GM21447 (cell line): Measurements from ENCODE around the gene SFSWAP.
"Not testable (repeated sequence)": the region's sequence is repeated elsewhere in the genome, so short reads cannot be mapped to it uniquely, and the experiment has no call there.

Experiments used
- ATAC-seq: cut with Tn5 transposase; IDR thresholded peaks from one replicate; pipeline ENCODE4 v1.9.1; 2021; ENCODE audit not compliant: unreplicated experiment

The SFSWAP gene

DNA sequence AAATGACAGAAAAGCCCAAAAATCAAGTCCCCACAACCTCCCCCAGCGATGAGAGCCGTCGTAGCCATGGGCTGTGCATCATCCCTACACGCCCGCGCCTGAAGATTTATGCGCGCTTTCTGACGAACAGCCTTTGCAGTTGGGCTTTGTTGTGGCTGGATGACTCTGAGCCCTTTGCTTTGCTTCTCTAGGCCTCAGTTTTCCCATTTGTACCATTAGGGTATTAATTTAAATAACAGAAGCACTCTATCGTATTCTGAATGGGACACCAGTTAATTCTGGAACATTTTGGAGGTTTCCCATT, 24.2 kb downstream of the SFSWAP start:
- no peak for ATAC-seq

- no peak for ATAC-seq
These were observed 24.9 kb downstream of the SFSWAP start for GRCh38 chr12:131735476-131736445.

- no peak for ATAC-seq
These were observed 25.7 kb downstream of the SFSWAP start for GRCh38 chr12:131736446-131737149.

DNA sequence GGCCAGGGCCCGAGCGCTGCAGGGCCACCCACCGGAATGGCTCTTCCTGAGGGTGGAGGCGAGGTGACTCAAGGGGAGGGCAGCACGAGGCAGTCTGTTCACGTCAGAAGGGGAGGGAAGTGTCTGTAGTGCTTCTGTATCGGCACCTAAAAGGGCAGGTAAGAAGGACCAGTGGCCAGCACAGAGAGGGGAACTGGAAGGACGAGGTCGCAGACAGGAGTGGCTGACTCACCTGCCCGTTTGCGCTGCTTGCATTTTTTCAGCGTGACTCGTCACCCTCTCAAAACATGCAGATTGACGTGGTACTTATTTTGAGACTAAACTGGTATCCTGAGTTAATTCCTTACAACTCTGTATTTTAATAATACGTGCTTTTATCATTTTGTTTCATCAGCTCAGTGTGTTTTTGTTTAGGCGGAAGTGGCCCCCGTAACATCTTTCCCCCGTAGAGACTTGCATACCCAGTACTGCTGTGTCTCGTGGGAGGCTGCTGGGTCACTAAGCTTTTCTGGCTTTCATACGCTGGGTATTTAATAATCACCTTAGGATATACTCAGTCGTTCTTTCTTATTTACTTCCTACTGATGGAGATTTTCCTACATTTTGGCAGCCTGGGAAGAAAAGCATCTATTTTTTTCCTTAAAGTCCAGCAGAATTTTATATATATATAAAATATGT, 26.4 kb downstream of the SFSWAP start:
- no peak for ATAC-seq

- no peak for ATAC-seq
These were observed 27.3 kb downstream of the SFSWAP start for GRCh38 chr12:131738196-131738595.

- no peak for ATAC-seq
These were observed 29.7 kb downstream of the SFSWAP start for GRCh38 chr12:131740626-131741025.

GRCh38 chr12:131742761-131743160, 31.9 kb downstream of the SFSWAP start:
- not testable (repeated sequence) for ATAC-seq

GRCh38 chr12:131743410-131743809, 32.5 kb downstream of the SFSWAP start:
- not testable (repeated sequence) for ATAC-seq

DNA sequence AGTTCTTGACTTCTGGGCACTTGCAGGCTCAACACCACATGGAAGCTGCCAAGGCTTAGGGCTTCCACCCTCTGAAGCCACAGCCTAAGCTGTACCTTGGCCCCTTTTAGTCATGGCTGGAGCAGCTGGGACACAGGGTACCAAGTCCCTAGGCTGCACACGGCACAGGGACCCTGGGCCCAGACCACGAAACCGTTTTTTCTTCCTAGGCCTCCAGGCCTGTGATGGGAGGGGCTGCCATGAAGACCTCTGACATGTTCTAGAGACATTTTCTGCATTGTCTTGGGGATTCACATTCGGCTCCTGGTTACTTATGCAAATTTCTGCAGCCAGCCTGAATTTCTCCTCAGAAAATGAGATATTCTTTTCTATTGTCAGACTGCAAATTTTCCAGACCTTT, 33.0 kb downstream of the SFSWAP start:
- ATAC-seq: not testable (repeated sequence)

DNA sequence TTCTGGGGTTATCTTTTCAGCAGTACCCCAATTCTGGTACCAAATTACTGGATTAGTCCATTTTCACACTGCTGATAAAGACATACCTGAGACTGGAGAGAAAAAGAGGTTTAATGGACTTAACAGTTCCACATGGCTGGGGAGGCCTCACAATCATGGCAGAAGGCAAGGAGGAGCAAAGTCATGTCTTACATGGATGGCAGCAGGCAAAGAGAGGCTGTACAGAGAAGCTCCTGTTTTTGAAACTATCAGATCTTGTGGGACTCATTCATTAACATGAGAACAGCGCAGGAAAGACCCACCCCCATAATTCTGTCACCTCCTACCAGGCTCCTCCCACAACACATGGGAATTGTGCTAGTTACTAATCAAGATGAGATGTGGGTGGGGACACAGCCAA, 33.8 kb downstream of the SFSWAP start:
- ATAC-seq: not testable (repeated sequence)

- no peak for ATAC-seq
These were observed 34.8 kb downstream of the SFSWAP start for GRCh38 chr12:131745706-131746105.

DNA sequence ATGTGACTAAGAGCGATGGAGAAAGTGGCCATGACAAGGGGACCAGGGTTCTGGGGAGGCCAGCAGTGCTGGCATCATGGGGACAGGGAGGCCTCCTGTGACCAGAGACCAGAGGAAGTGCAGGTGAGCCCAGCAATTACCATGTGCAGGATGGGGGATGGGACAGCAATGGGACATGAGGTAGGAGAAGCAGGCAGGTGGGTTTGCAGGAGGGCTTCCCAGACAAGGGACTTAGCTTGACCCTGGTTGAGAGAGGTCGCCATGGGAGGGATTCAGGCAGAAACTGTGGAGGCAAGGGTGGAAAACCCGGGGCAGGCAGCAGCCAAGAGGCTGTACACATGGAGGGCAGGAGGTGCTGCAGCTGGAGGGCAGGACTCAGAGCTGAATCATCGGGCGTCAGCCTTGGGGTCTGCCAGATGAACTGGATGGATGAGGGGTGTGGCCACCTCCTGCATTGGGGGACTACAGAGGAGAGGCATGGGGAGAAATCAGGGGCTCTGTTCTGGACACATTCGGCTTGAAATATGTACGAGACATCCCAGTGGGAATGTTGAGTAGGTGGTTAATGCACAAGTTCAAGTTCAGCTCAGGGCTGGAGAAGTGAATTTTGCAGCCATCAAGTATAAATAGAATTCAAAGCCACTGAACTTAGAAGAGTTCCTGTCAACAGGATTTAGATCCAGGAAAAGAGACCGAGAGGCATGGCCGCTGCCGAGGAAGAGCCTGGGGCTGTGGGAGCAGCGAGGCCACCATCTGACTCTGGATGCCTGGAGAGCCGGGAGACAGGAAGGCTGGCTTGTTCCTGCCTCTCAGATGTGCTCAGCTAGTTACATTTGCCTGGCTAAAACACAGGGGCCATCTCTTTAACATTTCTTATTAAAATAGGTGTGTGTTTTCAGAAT, 36.6 kb downstream of the SFSWAP start:
- no peak for ATAC-seq

DNA sequence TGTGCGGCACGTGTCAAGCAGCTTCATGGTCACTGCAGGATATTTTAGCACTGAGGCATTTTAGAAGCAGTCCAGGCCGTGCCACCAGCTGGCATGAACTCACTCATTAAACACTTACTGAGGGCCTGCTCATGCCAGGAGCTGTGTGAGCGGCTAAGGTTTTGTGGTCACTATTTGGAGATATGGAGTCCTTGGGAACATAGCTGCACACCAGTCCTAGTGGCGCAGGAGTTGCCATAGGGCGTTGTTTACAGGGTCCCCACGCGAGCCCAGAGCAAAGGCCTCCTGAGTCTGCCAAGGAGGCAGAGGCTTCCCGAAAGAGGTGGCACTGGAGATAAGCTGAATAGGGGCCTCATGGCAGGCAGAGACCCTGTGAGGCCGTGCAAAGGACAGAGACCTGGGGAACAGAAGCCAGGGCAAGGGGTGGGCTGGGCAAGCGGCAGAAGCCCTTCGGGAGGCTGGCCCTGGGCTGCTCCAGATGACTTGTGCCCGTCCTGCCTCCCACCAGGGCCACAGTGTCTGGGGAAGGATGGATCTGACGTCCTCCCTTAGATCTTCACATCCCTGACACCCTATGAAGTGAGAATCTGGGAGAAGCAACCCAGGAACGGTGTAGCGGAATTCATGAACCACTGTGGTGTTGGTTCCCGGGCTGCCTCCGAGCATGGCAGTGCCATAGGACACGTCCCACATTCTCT, 38.9 kb downstream of the SFSWAP start:
- ATAC-seq: no peak

- ATAC-seq: no peak
These were observed 40.4 kb downstream of the SFSWAP start for GRCh38 chr12:131751335-131751734.

- no peak for ATAC-seq
These were observed 41.6 kb downstream of the SFSWAP start for GRCh38 chr12:131752451-131752850.

DNA sequence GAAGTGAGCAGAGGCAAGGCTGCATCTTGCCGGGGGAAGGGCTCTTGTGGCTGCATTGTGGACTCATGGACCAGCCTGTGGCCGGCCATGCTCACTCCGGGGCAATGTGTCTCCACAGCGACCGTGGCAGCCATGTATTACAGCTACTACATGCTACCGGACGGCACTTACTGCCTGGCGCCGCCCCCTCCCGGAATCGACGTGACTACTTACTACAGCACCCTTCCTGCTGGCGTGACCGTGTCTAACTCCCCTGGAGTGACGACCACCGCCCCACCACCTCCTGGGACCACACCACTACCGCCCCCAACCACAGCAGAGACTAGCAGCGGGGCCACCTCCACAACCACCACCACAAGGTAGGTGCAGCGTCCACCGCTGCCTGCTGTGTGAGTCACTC, 42.1 kb downstream of the SFSWAP start:
- ATAC-seq: no peak

GRCh38 chr12:131753757-131754156, 42.9 kb downstream of the SFSWAP start:
- ATAC-seq: no peak

GRCh38 chr12:131754184-131754583, 43.3 kb downstream of the SFSWAP start:
- ATAC-seq: no peak

- no peak for ATAC-seq
These were observed 44.6 kb downstream of the SFSWAP start for GRCh38 chr12:131755305-131756113.
